Esophagus muscularis mucosa (tissue), 4 donors: ENCODE data around the gene CCDC167. TPM values are rescaled to one million over a fixed set of nuclear protein-coding genes. Genes with fewer than 3 reads are reported as not detected.

Source experiments
- DNase-seq: peaks from one replicate; pipeline ENCODE4 v3.0.0-alpha.2; 2017; ENCODE audit errors: extremely low spot score
- H3K27ac ChIP-seq, 4 donors: fragments of 200-600 bp; sonication (generic); replicated peaks in 1 of 4; 1 replicate in 3 of 4; 2 replicates in 1 of 4; pipeline ENCODE4 v1.5.1; 2016 to 2019; ENCODE audit warnings: mild to moderate bottlenecking in 1 of 4
- H3K27me3 ChIP-seq, 4 donors: fragments of 200-600 bp; sonication (generic); one replicate each; pipeline versions ENCODE4 v1.5.1 to v1.6.0; 2016 to 2019
- H3K36me3 ChIP-seq, 4 donors: fragments of 200-600 bp; sonication (generic); one replicate each; pipeline ENCODE4 v1.5.1; 2016 to 2019
- H3K4me1 ChIP-seq, 4 donors: fragments of 200-600 bp; sonication (generic); one replicate each; pipeline ENCODE4 v1.5.1; 2016 to 2019
- H3K4me3 ChIP-seq, 4 donors: fragments of 200-600 bp; sonication (generic); 1 replicate in 2 of 4; 2 replicates in 2 of 4; pipeline ENCODE4 v1.5.1; 2016 to 2019; ENCODE audit warnings: mild to moderate bottlenecking in 4 of 4, moderate library complexity in 1 of 4
- H3K9me3 ChIP-seq, 4 donors: fragments of 200-600 bp; sonication (generic); 1 replicate in 3 of 4; 2 replicates in 1 of 4; pipeline ENCODE4 v1.5.1; 2016 to 2019
- CTCF ChIP-seq, 3 experiments: fragments of 200-600 bp in 2 of 3; fragments of 450-650 bp in 1 of 3; sonication (generic) in 2 of 3; IDR thresholded peaks; one replicate each; pipeline ENCODE4 v1.5.1; 2017 to 2019; ENCODE audit warnings: antibody characterized with exemption in 3 of 3, mild to moderate bottlenecking in 2 of 3, moderate library complexity in 1 of 3
- EP300 ChIP-seq: sonication (generic); formaldehyde crosslinking; IDR thresholded peaks from one replicate; pipeline ENCODE4 v1.6.1; 2017; ENCODE audit warnings: antibody characterized with exemption
- POLR2A ChIP-seq: fragments of 450-650 bp; IDR thresholded peaks from one replicate; pipeline ENCODE4 v1.6.1; 2017; ENCODE audit warnings: antibody characterized with exemption, moderate library complexity, mild to moderate bottlenecking, low read depth
- POLR2AphosphoS5 ChIP-seq, 2 donors: sonication (generic); formaldehyde crosslinking; IDR thresholded peaks; one replicate each; pipeline ENCODE4 v1.6.1; 2017; ENCODE audit warnings: antibody characterized with exemption in 2 of 2
- WGBS: methylation state at CpG from one replicate; pipeline ENCODE4 v1.1.5; 2018; 5-methylcytosine and 5-hydroxymethylcytosine counted together
- intact Hi-C: fragments of 100-400 bp; cut with DNase I; formaldehyde crosslinking; loops from one replicate; pipeline ENCODE4 v1.15.1; 2023
- total RNA-seq, 4 donors: library from RNA; depleted of rRNA; stranded (reverse); fragments of >200 nt; gene quantifications; one replicate each; pipeline versions ENCODE4 v1.1.0 to v1.2.1, GENCODE V29; 2016

Gene CCDC167
- total RNA-seq, 4 donors from 2014 or later: 11.1 to 19.1 (median 16.3) TPM

DNA sequence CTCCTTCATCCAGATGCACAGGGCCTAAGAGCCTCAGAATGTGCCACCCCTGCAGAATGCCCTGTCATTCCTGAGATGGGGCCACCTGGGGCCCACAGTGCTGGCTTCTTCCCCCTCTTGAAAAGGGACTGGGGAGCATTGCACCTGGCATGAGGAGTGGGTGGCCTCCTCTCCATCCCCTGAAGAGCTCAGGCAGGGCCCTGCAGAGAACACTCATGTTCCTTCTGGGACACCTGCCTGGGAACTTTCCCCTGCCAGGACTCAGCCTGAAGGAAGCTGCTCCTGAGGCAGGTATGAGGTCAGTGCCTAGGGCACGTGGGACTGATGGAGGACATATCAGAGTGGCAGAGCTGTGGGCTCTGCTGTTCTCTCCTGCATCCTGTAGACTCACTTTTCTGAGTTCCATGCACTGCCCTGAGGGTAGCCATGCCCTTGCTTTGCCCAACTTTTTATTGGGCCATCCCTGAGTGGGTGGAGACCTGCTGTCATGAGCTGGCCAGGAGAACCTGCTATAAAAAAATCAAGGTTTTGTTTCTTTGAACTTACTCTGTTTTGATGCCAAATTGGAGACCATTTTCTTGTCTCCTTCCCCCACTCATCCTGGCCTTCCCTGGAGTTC lies 19.5 kb downstream of the CCDC167 start:
- Histone ChIP-seq H3K27ac (no peak overlapping the region), H3K4me3 (no peak overlapping the region), H3K36me3 (peaks cover 52 to 98% (median 89%) of the 10 kb centered on the region in 4 donors), H3K27me3 (no peaks in the 10 kb centered on the region), H3K9me3 (no peaks in the 10 kb centered on the region), H3K4me1 (peaks cover 0 to 17% (median 7%) of the 10 kb centered on the region in 4 donors)
- no peak for DNase-seq
- WGBS: 100% methylated on average over 1 of the region's 1 CpG
- intact Hi-C loops: no loop called here
- TF ChIP-seq CTCF (IDR thresholded peaks at IDR 0.05) (no peak), POLR2AphosphoS5 (IDR thresholded peaks at IDR 0.05) (no peak), POLR2A (no peak), EP300 (no peak)

- WGBS: no CpG with 5 or more reads among the region's 6 CpGs
- intact Hi-C loops: no loop called here
- Histone ChIP-seq H3K27me3 (no peaks in the 10 kb centered on the region), H3K4me1 (peaks cover 0 to 17% (median 6%) of the 10 kb centered on the region in 4 donors), H3K9me3 (no peaks in the 10 kb centered on the region), H3K27ac (no peak overlapping the region), H3K36me3 (peaks cover 61 to 99% (median 96%) of the 10 kb centered on the region in 4 donors), H3K4me3 (no peak overlapping the region)
- DNase-seq: no peak
- no peak for TF ChIP-seq EP300
- TF ChIP-seq POLR2AphosphoS5 (IDR thresholded peaks at IDR 0.05): no peak
- TF ChIP-seq CTCF (IDR thresholded peaks at IDR 0.05): no peak
- no peak for TF ChIP-seq POLR2A
These were observed 20.3 kb downstream of the CCDC167 start for GRCh38 chr6:37479266-37479854.

DNA sequence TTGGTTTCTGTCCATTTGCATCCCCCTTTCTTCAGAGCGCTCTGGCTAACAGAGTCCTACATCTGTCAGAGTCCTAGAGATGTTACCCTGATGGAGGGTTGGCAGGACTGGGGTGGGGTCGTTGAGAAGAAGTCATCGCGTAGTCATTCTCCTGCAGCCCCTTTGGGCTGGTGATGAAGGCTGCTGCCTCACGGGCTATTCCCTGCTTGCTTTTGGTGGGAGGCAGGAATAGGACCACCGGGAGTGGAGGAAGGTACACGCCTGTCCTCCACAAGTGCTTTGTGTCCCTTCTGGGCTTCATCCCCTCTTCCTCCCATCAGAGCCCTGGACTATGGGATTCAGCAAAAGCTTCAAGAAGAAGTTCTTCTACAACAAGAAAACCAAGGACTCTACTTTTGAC lies 20.9 kb downstream of the CCDC167 start:
- H3K27me3 ChIP-seq: no peaks in the 10 kb centered on the region
- H3K36me3 ChIP-seq: peaks cover 62 to 100% (median 98%) of the 10 kb centered on the region in 4 donors
- no peak overlapping the region for H3K4me3 ChIP-seq
- TF ChIP-seq EP300: no peak
- no peak for TF ChIP-seq POLR2A
- TF ChIP-seq CTCF (IDR thresholded peaks at IDR 0.05): no peak
- no peak for TF ChIP-seq POLR2AphosphoS5 (IDR thresholded peaks at IDR 0.05)
- no peak overlapping the region for H3K27ac ChIP-seq
- WGBS: 100% methylated on average over 4 of the region's 7 CpGs
- H3K9me3 ChIP-seq: no peaks in the 10 kb centered on the region
- H3K4me1 ChIP-seq: peaks cover 0 to 18% (median 3%) of the 10 kb centered on the region in 4 donors
- intact Hi-C loops: no loop called here
- DNase-seq: no peak

GRCh38 chr6:37477656-37478435 lies 21.8 kb downstream of the CCDC167 start:
- no peak for DNase-seq
- no peak for TF ChIP-seq CTCF (IDR thresholded peaks at IDR 0.05)
- no peak for TF ChIP-seq EP300
- no peak for TF ChIP-seq POLR2AphosphoS5 (IDR thresholded peaks at IDR 0.05)
- TF ChIP-seq POLR2A: no peak

More at GRCh38 chr6:37477656-37478435, 21.8 kb downstream of the CCDC167 start:
- Histone ChIP-seq H3K27me3 (no peaks in the 10 kb centered on the region), H3K9me3 (no peaks in the 10 kb centered on the region), H3K27ac (no peak overlapping the region), H3K4me1 (peaks cover 5 to 23% (median 11%) of the 10 kb centered on the region in 4 donors), H3K36me3 (peaks cover 69 to 100% (median 98%) of the 10 kb centered on the region in 4 donors), H3K4me3 (no peak overlapping the region)
- intact Hi-C loops: no loop called here
- WGBS: 87% methylated on average over 18 of the region's 18 CpGs
